Stimulated activated naive CD8-positive, alpha-beta T cell treated with anti-CD3 and anti-CD28 coated beads, Interleukin-15, Interleukin-2, amounts not matched to agents 100 U/mL and 50 U/mL, for 24 hours (primary cell): Measurements from ENCODE around the gene RAPGEF4.
"Not testable (repeated sequence)": the region's sequence is repeated elsewhere in the genome, so short reads cannot be mapped to it uniquely, and the experiment has no call there.

Experiments
- ATAC-seq: fragments of 150-1000 bp; cut with Tn5 transposase; one replicate; pipeline ENCODE4 v1.10.0; 2021
- DNase-seq: peaks from one replicate; pipeline ENCODE4 v3.0.0; 2021

The RAPGEF4 gene

DNA sequence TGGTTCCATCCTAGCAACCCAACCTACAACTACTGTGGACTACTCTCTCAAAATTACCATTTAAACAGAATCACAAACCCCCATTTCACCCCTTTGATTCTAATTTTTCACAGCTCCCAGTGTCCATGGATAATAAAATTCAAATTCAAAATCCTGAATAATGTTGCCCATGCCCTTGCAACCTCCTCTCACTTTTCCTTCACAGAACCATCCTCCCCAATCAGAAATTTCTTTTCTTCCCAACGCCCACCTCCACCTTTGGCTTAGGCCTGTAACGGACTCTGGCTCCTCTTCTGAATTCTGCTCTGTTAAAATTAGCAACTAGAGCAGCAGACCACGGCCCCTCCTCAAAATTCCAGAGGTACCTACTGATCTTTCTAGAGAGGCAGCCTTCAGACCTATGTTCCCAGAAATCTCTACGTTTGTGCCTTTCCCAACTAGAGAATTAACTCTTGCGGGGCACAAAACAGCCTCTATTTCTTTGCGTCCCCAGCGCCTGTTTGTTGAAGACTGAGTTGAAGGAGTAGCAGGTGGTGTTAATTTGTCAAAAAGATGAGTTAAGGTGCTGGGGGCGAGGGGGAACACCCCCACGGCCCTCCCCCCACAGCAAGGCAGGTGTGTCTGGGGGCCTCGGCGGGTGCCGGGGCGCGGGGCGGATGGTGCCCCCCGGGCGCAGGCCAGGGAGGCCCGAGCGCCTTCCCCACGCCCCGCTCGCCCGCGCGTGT lies 339.6 kb downstream of the RAPGEF4 start:
- ATAC-seq (no peak), DNase-seq (no peak)

DNA sequence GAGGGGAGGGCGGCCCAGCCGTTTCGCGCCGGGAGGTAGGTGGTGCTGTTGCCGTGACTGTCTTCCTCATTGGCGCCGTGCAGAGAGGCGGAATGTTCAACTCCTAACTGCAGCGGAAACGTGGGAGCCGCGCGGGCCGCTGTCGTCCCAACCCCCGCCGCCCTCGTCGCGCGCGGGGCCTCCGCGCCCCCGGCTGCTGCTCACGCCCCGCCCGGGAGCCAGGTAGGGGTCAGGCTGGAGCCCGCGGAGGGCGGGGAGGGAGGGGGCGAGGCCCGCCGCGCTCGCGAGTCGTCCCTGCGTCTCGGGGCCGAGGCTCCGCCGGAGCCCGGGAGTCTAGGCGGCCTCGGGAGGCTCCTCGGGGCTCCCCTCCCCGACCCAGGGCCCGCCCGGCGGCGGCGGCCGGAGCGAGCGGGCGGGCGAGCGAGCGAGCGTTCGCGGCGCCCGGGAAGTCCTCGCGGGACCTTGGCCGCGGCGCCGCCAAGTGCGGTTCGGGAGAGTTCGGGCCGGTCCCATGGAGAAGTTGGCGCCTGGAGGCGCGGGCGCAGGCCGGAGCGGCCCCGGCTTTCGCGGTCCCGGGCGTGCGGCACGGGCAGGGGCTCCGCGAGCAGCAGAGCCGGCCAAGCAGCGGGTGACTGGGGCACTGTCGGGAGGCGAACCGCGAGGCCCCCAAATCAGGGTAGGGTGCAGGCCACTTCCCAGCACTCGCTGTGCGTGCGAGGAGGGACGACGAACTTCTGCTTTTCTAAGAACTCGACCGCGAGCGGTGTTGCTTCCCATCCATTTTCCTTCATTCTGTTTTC lies 340.3 kb downstream of the RAPGEF4 start, which contains the start of gene MAP3K20:
TSS of gene MAP3K20 (plus strand) at position 66 of the 800 bp plus-strand sequence. CDS start 15,186 bp downstream, outside the sequence.
- DNase-seq, result peak; percentile 66

DNA sequence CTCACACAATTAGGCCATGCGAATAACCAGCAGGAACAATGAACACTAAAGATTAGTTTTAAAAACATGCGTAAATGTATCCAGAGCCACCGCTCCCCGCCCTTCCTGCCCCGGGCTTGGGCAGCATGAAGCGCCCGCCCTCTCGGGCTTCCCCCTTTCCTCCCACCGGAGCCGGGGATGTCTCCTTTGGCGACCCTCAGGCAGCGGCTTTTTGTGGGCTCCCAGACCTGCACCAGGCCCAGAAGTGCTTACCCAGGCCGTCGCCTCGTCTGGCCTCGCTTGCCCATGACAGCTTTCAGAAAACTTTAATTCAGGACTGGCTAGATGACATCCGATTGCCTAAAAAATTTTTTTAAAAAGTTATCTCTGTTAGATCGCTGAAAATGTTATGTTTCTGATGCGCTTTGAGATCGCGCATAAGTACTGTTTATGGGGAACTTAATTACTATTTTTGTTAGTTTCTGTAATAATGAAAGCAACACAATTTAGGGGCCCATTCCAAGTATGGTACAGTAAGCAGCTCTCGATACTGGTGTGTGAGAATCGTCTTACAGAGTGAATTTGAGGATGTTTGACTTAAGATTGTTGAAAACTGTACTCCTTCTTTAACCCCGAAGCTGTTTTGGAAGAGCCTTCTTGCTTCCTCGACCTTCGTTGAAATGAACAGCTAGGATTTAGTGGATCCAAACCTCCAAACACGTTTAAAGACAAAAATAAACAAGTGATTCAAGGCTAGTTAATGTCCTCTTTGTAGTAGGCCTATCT lies 341.1 kb downstream of the RAPGEF4 start:
- ATAC-seq, result peak; percentile 40
- DNase-seq, result peak; percentile 41

More for the DNA sequence above, 340.3 kb downstream of the RAPGEF4 start, which contains the start of gene MAP3K20:
- peak; percentile 72 for ATAC-seq

DNA sequence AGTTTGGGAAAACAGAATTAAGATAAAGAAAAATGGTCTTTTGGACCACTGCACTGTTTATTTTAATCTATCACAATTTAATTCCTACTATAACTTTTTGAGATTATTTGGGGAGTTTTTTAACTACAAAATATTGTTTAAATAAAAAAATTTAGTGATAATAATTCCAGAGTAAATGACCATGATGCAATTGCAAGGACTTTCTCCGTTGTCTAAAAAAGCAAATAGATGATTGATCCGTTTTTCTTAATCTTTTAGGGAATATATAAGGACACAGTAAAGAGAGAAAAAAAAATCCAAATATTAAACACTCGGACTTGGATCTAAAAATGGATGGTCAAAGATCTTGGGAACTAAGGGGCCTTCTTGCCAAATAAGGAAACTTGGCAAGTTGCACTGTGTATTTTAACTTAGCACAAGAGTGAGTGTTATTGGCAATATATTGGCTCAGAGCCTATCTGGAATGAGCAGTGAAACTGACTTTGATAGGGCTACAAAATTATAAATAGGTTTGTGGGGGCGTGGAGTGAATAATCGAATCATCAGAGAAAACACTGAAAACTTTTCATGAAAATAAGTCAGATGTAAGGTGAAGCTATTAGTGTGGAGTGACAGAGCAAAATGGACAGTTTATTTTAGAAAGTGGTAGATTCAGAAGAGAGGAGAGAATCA lies 342.0 kb downstream of the RAPGEF4 start:
- no peak for ATAC-seq
- no peak for DNase-seq

DNA sequence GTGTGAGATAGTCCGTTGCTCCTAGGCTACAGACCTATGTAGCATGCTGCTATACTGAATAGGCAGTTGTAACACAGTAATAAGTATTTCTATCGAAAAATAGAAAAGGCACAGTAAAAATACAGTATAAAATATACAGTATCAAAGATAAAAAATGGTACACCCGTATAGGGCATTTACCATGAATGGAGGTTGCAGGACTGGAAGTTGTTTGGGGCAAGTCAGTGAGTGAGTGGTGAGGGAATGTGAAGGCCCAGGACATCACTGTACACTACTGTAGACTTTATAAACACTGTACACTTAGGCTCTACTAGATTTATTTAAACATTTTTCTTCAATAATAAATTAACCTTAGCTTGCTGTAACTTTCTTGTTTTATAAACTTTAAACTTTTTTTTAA lies 343.5 kb downstream of the RAPGEF4 start:
- ATAC-seq (no peak), DNase-seq (no peak)

DNA sequence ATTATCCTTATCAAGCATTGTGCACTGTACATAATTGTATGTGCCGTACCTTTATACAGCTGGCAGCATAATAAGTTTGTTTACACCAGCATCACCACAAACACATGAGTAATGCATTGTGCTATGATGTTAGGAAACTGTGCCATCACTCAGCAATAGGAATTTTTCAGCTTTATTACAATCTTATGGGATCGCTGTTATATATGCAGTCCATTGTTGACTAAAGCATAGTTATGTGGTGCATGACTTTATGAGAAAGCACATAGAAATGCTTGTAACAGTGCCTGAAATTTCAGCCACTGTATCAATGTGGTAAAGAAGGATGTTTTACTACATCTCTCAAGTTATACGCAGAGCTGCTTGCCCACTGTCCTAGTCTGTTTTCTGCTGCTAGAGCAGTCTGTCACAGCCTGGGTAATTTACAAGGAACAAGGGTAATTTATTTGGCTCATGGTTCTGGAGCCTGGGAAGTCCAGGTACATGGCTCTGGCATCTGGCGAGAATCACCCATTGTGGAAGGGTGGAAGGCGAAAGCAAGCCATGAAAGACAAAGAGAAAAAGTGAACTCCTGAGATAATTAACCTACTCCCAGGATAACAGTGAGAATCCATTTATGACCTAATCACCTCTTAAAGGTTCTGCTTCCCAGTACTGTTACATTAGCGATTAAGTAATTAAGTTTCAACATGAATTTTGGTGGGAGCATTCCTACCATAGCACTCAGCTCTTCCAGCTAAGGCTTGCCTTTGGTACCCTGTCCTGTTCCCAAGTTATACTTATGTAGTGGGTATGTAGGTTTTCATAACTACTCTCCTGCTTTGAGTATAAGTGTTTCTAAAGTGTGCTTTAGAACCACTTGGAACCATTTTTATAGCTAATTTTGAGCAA lies 344.6 kb downstream of the RAPGEF4 start:
- ATAC-seq (no peak), DNase-seq (no peak)

DNA sequence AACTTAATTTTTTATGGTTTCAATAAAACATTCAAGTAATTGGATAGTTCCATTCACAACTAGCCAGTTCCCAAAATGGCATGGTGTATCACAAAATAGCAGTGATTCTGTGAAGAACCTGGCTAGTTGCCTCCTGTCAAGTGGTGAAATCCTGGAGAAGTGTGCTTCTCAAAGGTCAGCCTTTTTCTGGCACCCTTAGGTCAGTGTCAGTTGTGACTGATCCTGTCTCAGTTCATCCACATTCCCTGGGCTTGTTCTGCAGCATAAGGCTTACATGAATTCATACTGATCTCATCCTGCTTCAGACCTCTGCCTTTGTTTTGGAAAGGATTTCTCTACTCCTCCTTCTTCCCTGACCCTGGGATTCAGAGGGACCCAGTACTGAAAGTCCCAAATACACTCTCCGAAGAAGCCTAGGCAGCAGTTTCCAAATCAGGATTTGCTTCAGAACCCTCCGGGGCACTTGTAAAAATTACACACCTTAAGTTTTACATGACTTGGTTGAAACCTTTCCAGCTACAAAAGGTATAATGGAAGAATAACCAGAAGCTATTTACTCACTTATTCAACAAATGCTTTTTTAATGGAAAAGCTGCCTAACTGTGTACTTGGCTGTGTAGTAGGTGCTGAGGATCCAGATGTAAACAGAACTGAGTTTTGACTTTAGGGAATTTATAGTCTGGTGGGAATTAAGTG lies 351.0 kb downstream of the RAPGEF4 start:
- no peak for ATAC-seq
- DNase-seq, result no peak

DNA sequence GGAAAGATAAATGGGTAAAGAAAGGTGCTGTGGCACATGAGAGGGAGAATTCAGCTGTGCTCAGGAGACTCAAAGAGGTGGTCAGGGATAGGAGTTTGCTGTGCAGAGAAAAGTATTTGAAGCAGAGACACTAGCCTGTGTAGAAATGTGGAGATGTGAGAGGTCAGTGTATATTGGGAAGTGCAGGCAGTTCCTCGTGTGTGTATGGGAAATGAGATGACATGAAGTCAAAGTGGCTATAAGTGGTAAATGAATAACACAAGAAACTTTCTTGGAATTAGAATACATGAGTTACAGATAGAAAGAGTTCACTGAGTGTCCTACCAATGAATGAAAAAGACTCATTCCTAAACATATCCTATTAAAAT lies 351.6 kb downstream of the RAPGEF4 start:
- DNase-seq (no peak), ATAC-seq (no peak)

DNA sequence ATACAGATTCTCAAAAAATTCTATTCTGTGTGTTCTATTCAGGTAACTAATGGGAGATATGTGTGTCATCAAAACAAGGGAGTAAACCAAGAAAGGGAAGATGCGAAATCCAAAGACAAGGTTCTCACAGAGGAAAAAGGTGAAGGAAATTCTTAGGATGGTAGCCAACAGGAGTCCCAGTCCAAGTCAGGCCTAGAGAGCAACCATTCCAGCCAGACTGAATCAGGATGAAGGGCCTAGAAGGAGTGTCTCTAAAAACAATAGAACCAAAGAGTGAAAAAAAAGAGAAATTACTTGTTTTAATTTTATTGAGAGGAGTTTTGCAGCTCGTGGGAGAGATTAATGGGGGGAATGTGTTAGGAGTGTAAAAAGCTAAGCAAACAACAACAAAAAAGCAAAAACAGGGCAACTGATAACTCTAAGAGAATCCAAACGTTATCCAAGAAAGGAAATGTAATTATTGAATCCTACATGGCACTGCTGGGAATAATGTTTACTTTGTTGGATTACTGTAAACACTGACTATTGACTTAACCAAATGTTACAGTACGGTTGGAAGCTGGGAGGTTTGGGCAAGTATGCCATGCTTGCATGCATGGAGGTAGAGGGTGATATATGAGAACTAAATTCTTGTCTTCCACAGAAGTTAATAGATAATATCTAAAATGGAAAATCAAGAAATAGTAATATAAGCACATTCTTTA lies 352.3 kb downstream of the RAPGEF4 start:
- ATAC-seq, result no peak
- DNase-seq, result no peak

DNA sequence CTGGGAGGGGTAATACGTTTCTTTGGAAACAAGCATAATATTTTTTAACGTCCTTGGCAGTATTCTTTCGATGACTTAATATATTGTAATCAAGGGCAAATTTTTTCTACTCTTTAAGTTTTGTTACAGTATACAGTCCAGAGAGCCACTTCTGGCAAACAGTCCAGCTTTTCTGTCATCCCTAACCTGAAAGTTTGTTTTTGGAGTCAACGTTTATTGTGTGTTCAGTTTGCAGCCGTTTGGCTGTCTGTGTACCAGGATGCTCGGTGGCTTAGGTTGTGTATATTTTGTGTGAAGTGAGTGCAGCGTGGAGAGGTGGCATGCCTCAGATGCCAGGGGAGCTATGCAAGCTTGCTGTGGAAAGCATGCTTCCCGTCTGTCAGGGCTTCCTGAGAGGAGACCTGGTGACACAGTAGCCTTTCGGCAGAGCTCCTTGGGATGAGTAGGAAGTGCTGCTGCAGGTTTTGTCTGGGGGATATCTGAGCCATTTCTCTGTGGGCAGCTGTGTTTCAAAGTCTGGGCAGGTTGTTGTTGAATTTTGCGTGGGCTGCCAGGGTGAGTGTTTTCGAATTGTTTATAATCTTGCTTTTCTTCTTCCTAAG lies 354.7 kb downstream of the RAPGEF4 start:
- no peak for ATAC-seq
- DNase-seq, result no peak

DNA sequence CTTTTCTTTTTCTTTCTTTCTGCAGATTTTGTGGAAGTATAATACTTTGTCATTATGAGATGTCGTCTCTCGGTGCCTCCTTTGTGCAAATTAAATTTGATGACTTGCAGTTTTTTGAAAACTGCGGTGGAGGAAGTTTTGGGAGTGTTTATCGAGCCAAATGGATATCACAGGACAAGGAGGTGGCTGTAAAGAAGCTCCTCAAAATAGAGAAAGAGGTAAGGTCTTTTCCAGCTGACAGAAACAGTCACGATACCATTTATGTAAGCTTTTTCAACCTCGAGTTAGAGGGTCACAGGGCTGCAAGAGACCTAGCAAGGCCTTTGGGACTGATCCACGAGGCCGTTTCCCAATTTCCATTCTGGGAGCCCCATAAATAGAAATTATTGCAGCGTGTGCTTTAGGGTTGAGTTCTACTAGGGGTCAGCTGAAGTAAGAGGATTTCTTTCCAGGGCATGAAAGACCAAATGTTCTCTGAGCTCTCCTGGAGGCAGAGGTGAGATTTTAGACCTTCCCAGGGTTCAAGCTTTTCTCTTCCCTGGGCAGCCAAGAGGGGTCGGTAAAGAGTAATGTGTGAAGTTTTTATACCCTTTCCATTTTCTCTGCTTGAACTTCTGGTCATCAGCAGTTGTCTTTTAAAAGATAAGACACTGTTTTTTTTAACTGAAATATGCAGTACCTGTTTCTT lies 355.5 kb downstream of the RAPGEF4 start:
- no peak for ATAC-seq
- DNase-seq, result no peak

DNA sequence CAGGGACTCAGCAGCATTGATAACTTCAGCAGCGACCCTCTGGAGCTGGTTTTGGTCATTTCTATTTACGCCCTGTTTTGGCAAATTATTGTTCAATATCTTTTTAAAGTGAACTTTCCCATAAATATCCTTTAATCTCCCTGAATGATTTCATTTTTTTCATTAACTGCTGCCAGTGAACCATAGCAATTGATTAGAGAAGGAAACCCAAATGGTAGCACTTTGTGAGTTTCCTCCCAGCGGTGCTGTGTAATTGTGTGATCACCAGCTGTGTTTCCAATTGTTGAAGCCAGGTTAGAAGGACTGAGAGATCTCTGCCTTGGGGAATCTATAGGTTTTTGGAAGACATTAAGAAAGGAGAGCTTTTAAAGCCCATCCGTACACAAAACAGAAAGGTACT lies 356.3 kb downstream of the RAPGEF4 start:
- DNase-seq (no peak), ATAC-seq (no peak)

DNA sequence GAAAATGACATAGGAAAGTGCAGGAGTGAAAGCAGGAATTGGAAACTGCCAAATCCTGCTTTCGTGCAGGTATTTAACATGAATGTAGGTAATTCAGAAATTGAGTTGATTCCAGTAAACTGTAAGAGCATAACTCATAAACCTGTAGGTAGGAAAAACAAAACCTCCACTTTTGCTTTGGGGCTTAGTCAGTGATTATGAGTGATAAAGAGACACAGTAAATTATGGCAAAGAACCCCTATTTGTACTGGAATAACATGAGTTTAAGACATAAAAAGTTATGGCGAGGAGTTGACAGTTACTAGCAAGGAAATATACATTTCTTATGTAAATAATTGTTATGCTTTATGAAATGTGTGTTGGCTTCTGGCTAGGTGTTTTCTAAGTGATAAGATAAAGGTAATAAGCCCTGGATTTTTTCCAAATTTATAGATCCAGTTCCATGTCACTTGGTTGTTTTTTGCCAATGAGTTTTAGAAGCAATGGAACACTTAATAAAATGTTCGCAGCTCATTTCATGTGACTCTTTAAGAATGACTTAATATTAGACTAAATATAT lies 357.3 kb downstream of the RAPGEF4 start:
- DNase-seq, result no peak
- no peak for ATAC-seq

DNA sequence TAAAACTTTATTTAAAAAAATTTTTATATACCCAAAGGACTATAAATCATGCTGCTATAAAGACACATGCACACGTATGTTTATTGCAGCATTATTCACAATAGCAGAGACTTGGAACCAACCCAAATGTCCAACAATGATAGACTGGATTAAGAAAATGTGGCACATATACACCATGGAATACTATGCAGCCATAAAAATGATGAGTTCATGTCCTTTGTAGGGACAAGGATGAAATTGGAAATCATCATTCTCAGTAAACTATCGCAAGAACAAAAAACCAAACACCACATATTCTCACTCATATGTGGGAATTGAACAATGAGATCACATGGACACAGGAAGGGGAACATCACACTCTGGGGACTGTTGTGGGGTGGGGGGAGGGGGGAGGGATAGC lies 358.0 kb downstream of the RAPGEF4 start:
- not testable (repeated sequence) for DNase-seq, ATAC-seq

DNA sequence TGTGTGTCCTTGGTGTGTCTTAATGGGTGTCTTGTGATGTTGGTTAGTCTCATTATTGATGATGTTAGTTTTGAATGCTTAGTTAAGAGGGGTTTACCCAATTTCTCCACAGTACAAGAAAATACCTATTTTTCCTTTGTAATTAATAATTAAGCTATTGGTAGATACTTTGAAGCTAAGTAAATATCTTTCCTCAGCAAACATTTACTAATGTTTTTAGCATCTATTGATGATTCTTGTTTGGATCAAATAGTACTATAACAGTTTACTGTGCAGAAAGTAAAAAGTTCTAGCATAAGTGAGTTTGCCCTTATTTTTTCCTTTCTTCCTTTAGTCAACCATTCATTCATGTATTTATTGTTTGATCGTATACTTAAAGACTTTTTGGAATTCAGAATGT lies 359.1 kb downstream of the RAPGEF4 start:
- ATAC-seq, result no peak

DNA sequence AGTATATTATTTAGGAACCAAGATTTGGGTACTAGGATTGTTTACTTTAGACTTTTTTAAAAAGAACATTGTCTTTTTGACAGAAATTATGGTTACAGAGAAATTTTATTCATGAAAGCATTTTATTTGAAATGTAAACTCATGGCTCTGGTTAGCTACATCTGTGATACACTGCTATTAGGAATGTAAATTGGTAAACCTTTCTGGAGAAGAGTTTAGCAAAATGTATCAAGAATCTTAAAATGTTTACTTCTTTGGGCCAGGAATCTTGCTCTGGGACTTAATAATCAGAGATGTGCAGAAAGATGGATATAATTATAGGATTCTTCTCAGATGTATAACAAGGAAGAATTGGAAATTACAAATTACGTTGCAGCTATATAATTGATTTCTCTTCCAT lies 359.7 kb downstream of the RAPGEF4 start:
- no peak for ATAC-seq

More for the DNA sequence above, 359.1 kb downstream of the RAPGEF4 start:
- DNase-seq, result no peak

DNA sequence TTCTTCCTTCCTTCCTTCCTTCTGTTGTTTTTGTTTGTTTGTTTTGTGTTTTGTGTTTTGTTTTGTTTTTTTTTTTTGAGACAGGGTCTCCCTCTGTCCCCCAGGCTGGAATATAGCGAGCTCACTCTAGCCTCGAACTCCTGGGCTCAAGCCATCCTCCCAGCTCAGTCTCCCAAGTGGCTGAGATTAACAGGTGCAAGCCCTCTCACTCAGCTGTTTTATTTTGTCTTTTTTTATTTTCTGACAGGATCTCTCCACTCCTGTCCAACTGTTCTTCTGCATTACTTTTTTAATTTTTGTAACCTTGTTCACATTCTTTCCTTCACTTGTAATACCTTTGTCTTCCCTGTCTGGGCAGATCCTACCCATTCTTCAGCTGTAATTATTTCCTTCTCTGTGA lies 363.6 kb downstream of the RAPGEF4 start:
- ATAC-seq, result no peak
- no peak for DNase-seq

More for the DNA sequence above, 359.7 kb downstream of the RAPGEF4 start:
- DNase-seq, result no peak

DNA sequence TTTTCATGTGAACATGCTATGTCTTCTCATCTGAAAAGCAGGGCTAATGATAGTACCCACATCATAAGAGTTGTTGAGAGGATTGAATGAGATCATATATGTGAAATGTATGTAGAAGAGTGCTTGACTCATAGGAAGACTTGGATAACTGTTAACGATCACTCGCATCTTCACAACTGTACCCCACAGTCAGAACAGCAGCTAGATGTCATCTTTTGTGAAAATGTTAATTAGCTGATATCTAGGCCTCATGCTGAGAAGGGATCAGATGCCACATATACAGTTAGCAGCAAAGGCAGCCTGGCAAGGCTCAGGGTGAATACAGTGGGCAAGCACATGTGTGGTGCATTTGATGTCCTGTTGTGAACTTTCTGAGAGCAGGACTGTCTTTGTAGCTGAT lies 364.2 kb downstream of the RAPGEF4 start:
- ATAC-seq, result no peak
- DNase-seq, result no peak
